Activated CD4-positive, CD25-positive, alpha-beta regulatory T cell treated with anti-CD3 and anti-CD28 coated beads, Interleukin-2, amount 50 U/mL, for 72 hours (primary cell): ENCODE measurements around the gene DGKI.
"Not testable (repeated sequence)": the region's sequence is repeated elsewhere in the genome, so short reads cannot be mapped to it uniquely, and the experiment has no call there.

Experiments used
- DNase-seq: peaks from one replicate; pipeline ENCODE4 v3.0.0; 2021

The DGKI gene

GRCh38 chr7:137728426-137728825, 118.3 kb downstream of the DGKI start:
- no peak for DNase-seq

GRCh38 chr7:137727413-137727812, 119.4 kb downstream of the DGKI start:
- DNase-seq = no peak

GRCh38 chr7:137718355-137718754, 128.4 kb downstream of the DGKI start:
- no peak for DNase-seq

- no peak for DNase-seq
Measured at GRCh38 chr7:137717811-137718271, 128.9 kb downstream of the DGKI start.

GRCh38 chr7:137717045-137717444, 129.7 kb downstream of the DGKI start:
- DNase-seq = no peak

- DNase-seq = no peak
Measured at GRCh38 chr7:137716061-137716460, 130.7 kb downstream of the DGKI start.

- no peak for DNase-seq
Measured at GRCh38 chr7:137715533-137715932, 131.2 kb downstream of the DGKI start.

GRCh38 chr7:137715121-137715520, 131.7 kb downstream of the DGKI start:
- DNase-seq = no peak

- not testable (repeated sequence) for DNase-seq
Measured at GRCh38 chr7:137706330-137706729, 140.4 kb downstream of the DGKI start.

- no peak for DNase-seq
Measured at GRCh38 chr7:137704723-137705122, 142.1 kb downstream of the DGKI start.

- DNase-seq = no peak
Measured at GRCh38 chr7:137703291-137704010, 143.3 kb downstream of the DGKI start.

GRCh38 chr7:137696988-137697387, 149.8 kb downstream of the DGKI start:
- no peak for DNase-seq

- DNase-seq = no peak
Measured at GRCh38 chr7:137696376-137696775, 150.4 kb downstream of the DGKI start.

GRCh38 chr7:137695942-137696341, 150.8 kb downstream of the DGKI start:
- no peak for DNase-seq

GRCh38 chr7:137695494-137695893, 151.3 kb downstream of the DGKI start:
- DNase-seq = no peak

- no peak for DNase-seq
Measured at GRCh38 chr7:137694405-137694804, 152.4 kb downstream of the DGKI start.

GRCh38 chr7:137692399-137692798, 154.4 kb downstream of the DGKI start:
- DNase-seq = no peak

GRCh38 chr7:137691566-137691965, 155.2 kb downstream of the DGKI start:
- no peak for DNase-seq

- DNase-seq = no peak
Measured at GRCh38 chr7:137690635-137691034, 156.1 kb downstream of the DGKI start.

- DNase-seq = no peak
Measured at GRCh38 chr7:137689761-137690160, 157.0 kb downstream of the DGKI start.

- no peak for DNase-seq
Measured at GRCh38 chr7:137687556-137688265, 159.1 kb downstream of the DGKI start.

- no peak for DNase-seq
Measured at GRCh38 chr7:137685433-137686164, 161.2 kb downstream of the DGKI start.

- DNase-seq = no peak
Measured at GRCh38 chr7:137684776-137685175, 162.0 kb downstream of the DGKI start.

GRCh38 chr7:137684316-137684715, 162.5 kb downstream of the DGKI start:
- DNase-seq = no peak
